Erythroblast (primary cell): ENCODE results near the gene UNG.

ENCODE experiments used
- DNase-seq, 2 experiments: peaks; one replicate each; lab custom pipeline; 2025; lab: John Stamatoyannopoulos, UW
- GATA1 ChIP-seq: IDR thresholded peaks from 2 replicates; pipeline ENCODE4 v1.6.1; 2011; ENCODE audit warnings: low read depth, mild to moderate bottlenecking, control low read depth, low read length, moderate library complexity
- POLR2A ChIP-seq: IDR thresholded peaks from 2 replicates; pipeline ENCODE4 v1.6.1; 2011; ENCODE audit warnings: mild to moderate bottlenecking, low read length

The UNG gene

GRCh38 chr12:109099431-109100020 lies 2.1 kb downstream of the UNG start:
- DNase-seq, result no peak
- no peak for TF ChIP-seq GATA1
- TF ChIP-seq POLR2A, result no peak

- TF ChIP-seq GATA1 (no peak), POLR2A (no peak)
- no peak for DNase-seq
Measured at GRCh38 chr12:109100741-109101140, 3.3 kb downstream of the UNG start.

GRCh38 chr12:109102491-109102890 lies 5.1 kb downstream of the UNG start:
- TF ChIP-seq POLR2A (no peak), GATA1 (no peak)

GRCh38 chr12:109105176-109105575 lies 7.8 kb downstream of the UNG start:
- DNase-seq, result no peak
- no peak for TF ChIP-seq POLR2A
- no peak for TF ChIP-seq GATA1

More at GRCh38 chr12:109102491-109102890, 5.1 kb downstream of the UNG start:
- no peak for DNase-seq

- TF ChIP-seq POLR2A (no peak), GATA1 (no peak)
- DNase-seq, result peak in 1 of 2 experiments; percentile 22
Measured at GRCh38 chr12:109109746-109110350, 12.5 kb downstream of the UNG start.

GRCh38 chr12:109110988-109111495 lies 13.6 kb downstream of the UNG start:
- DNase-seq, result peak; percentile 80 to 81

GRCh38 chr12:109112720-109113465 lies 15.5 kb downstream of the UNG start:
- no peak for DNase-seq
- TF ChIP-seq GATA1 (no peak), POLR2A (no peak)

More at GRCh38 chr12:109110988-109111495, 13.6 kb downstream of the UNG start:
- TF ChIP-seq POLR2A (peak; percentile 45), GATA1 (no peak)

GRCh38 chr12:109113661-109114321 lies 16.4 kb downstream of the UNG start:
- no peak for DNase-seq
- no peak for TF ChIP-seq POLR2A
- no peak for TF ChIP-seq GATA1

- TF ChIP-seq GATA1 (no peak), POLR2A (no peak)
Measured at GRCh38 chr12:109114644-109115043, 17.2 kb downstream of the UNG start.

GRCh38 chr12:109115404-109115757 lies 18.0 kb downstream of the UNG start:
- DNase-seq, result no peak
- TF ChIP-seq POLR2A (no peak), GATA1 (no peak)

More at GRCh38 chr12:109114644-109115043, 17.2 kb downstream of the UNG start:
- DNase-seq, result no peak

GRCh38 chr12:109115758-109116610 lies 18.6 kb downstream of the UNG start, which contains the start of gene ACACB:
ACACB (plus strand) TSS chr12:109116587; CDS start chr12:109139406, 22,819 bp downstream.
- TF ChIP-seq GATA1 (no peak), POLR2A (no peak)
- DNase-seq, result no peak

GRCh38 chr12:109116611-109116949 lies 19.2 kb downstream of the UNG start:
- TF ChIP-seq POLR2A (no peak), GATA1 (no peak)
- DNase-seq, result no peak

GRCh38 chr12:109120095-109120494 lies 22.7 kb downstream of the UNG start:
- DNase-seq, result no peak

GRCh38 chr12:109120557-109120956 lies 23.2 kb downstream of the UNG start:
- no peak for DNase-seq
- TF ChIP-seq GATA1 (no peak), POLR2A (no peak)

More at GRCh38 chr12:109120095-109120494, 22.7 kb downstream of the UNG start:
- TF ChIP-seq GATA1 (no peak), POLR2A (no peak)
